Transverse colon (tissue), 4 donors: Measurements from ENCODE around the gene COLEC12.
A peak's percentile ranks its signal among the peaks of the same experiment; 100 is the strongest.

Experiments
- EP300 ChIP-seq: sonication (generic); formaldehyde crosslinking; IDR thresholded peaks from one replicate; pipeline ENCODE4 v1.6.1; 2017; ENCODE audit warnings: antibody characterized with exemption, low read depth
- POLR2A ChIP-seq: fragments of 450-650 bp; IDR thresholded peaks from one replicate; pipeline ENCODE4 v1.6.1; 2016; ENCODE audit warnings: antibody characterized with exemption, mild to moderate bottlenecking, moderate library complexity
- POLR2AphosphoS5 ChIP-seq, 3 donors: sonication (generic); formaldehyde crosslinking; IDR thresholded peaks; one replicate each; pipeline ENCODE4 v1.6.1; 2016; ENCODE audit warnings: antibody characterized with exemption in 3 of 3
- TF ChIP-seq, protein P1 (sequence below), 5 experiments: fragments of 200-600 bp in 3 of 5; fragments of 450-650 bp in 2 of 5; sonication (generic) in 3 of 5; IDR thresholded peaks; 1 replicate in 2 of 5; 2 replicates in 3 of 5; pipeline ENCODE4 v1.5.1; 2016 to 2017; ENCODE audit warnings: antibody characterized with exemption in 5 of 5, inconsistent platforms in 3 of 5, mild to moderate bottlenecking in 2 of 5, moderate library complexity in 1 of 5

DNA sequence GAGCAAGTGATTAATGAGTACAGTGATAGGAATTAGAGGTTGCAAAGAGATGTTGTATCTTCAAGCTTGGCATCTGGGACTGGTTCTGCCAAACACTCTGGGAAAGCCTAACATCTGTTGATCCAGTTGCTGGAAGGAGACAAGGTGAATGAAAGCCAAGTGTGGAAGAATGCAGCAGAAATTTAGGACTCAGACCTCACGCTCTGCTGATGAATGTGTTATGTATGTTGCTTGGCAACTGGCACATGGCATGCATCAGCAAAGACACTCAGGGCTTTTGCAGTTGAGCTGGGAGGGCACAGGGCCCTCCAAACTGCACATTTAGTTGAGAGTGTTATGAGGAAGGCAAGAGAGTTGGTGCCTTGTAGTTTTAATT lies 105.5 kb downstream of the COLEC12 start:
- TF ChIP-seq, protein P1, sequence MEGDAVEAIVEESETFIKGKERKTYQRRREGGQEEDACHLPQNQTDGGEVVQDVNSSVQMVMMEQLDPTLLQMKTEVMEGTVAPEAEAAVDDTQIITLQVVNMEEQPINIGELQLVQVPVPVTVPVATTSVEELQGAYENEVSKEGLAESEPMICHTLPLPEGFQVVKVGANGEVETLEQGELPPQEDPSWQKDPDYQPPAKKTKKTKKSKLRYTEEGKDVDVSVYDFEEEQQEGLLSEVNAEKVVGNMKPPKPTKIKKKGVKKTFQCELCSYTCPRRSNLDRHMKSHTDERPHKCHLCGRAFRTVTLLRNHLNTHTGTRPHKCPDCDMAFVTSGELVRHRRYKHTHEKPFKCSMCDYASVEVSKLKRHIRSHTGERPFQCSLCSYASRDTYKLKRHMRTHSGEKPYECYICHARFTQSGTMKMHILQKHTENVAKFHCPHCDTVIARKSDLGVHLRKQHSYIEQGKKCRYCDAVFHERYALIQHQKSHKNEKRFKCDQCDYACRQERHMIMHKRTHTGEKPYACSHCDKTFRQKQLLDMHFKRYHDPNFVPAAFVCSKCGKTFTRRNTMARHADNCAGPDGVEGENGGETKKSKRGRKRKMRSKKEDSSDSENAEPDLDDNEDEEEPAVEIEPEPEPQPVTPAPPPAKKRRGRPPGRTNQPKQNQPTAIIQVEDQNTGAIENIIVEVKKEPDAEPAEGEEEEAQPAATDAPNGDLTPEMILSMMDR (IDR thresholded peaks at IDR 0.05): no peak
- no peak for TF ChIP-seq POLR2A
- TF ChIP-seq POLR2AphosphoS5 (IDR thresholded peaks at IDR 0.05): peak in 2 of 3 donors; percentile 70 to 73
- TF ChIP-seq EP300: peak; percentile 5
